AG09309 (cell line): Measurements from ENCODE around the gene PTMS.

ENCODE experiments used
- DNase-seq: peaks from one replicate; pipeline ENCODE4 v3.0.0-alpha.2; 2010; ENCODE audit warnings: low read depth
- H3K4me3 ChIP-seq: 2 replicates; pipeline ENCODE4 v1.5.1; 2011; ENCODE audit warnings: mild to moderate bottlenecking, low read depth, low read length, moderate library complexity; ENCODE audit not compliant: control insufficient read depth
- CTCF ChIP-seq: IDR thresholded peaks from 2 replicates; pipeline ENCODE4 v1.5.1; 2011; ENCODE audit warnings: mild to moderate bottlenecking, low read depth, low read length, inconsistent platforms; ENCODE audit not compliant: insufficient read depth, control insufficient read depth; ENCODE audit errors: missing control alignments

The PTMS gene

GRCh38 chr12:6788972-6789924 is 23.1 kb downstream of the PTMS start, which contains the start of gene CD4:
CD4 (plus strand) TSS chr12:6789528; CDS start chr12:6800139, 10,611 bp downstream.
- no peak for TF ChIP-seq CTCF
- no peak within 1 kb of the TSS for H3K4me3 ChIP-seq
- no peak for DNase-seq

DNA sequence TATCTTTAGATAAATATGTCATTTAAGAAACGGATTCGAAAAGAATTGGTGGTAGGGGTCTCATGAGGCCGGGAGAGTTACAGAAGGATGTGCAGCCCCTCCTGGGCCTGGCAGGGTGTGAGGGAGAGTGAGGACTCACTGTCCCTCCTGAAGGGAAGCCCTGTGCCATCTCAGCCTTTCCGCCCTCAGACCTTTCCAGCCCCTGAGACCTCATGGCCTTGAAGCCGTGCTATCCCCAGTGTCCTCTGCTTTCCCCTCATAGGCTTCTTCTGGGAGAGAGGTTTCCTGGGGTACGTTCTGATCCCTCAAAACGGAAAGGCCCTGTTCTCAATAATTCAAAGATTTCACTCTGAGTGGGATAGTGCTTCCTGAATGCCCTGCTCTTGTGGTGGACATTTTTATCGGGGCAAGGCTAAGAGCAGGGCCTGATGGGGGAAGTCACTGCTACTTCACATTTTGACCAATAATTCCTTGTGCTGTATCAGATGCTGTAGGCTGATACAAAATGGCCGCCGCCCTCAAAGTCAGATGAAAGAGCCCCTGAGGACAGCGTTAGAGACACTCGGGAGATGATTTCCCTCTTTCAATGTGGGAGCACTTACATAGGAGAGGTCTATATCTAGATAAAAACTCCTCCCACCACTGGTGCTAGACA is 24.5 kb downstream of the PTMS start:
- H3K4me3 ChIP-seq: no peak overlapping the region
- DNase-seq: no peak
- TF ChIP-seq CTCF: no peak

DNA sequence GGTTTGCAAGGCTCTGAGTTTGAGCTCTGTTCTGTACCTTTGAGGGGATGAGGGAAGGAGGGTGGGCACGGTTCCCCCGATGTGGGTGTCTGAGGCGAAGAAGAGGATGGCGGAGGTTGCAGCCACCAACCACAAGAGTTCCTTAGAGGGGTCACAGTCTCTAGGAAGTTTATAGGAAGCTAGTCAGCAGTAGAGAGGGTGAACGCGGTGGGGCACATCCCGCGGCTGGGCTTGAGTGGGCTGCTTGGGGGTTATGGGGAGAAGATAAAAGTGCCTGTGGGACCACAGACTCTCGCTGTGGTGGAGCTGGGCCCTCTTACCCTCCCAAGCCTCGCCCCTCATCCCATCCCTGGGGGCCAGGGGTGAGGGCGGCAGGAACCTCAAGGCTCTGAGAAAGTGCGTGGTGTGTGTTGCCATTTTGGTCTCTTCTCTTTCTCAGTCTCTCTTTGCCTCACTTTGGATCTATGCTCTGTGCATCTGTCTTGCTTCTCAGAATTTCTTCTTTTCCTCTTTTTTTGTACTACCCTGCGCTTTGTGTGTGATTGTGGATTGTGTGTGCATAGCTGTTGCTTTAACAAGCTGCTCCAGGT is 25.9 kb downstream of the PTMS start:
- no peak for TF ChIP-seq CTCF
- DNase-seq: no peak
- no peak overlapping the region for H3K4me3 ChIP-seq

- no peak overlapping the region for H3K4me3 ChIP-seq
- no peak for TF ChIP-seq CTCF
- DNase-seq: no peak
Measured at GRCh38 chr12:6792522-6793201, 26.5 kb downstream of the PTMS start.

DNA sequence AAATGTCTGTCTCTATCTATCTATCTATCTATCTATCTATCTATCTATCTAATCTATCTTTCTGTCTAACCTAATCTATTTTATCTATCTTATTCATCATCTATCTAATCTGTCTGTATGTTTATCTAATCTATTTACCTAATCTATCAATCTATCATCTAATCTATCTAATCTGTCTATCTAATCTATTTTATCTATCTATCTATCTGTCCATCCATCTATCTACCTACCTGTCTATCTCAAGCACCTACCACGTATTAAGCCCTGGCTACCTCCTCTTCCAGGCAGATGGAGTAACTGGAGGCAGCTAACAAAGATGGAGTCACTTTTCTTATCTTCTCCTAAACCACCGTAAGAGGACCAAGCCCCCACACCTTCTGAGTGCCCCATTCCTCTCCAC is 28.9 kb downstream of the PTMS start:
- no peak for DNase-seq
- no peak overlapping the region for H3K4me3 ChIP-seq
- TF ChIP-seq CTCF: no peak

GRCh38 chr12:6796576-6796975 is 30.4 kb downstream of the PTMS start:
- TF ChIP-seq CTCF: no peak
- H3K4me3 ChIP-seq: no peak overlapping the region
- DNase-seq: no peak
